ENCODE measurements around the gene HYDIN.

HYDIN gene

DNA sequence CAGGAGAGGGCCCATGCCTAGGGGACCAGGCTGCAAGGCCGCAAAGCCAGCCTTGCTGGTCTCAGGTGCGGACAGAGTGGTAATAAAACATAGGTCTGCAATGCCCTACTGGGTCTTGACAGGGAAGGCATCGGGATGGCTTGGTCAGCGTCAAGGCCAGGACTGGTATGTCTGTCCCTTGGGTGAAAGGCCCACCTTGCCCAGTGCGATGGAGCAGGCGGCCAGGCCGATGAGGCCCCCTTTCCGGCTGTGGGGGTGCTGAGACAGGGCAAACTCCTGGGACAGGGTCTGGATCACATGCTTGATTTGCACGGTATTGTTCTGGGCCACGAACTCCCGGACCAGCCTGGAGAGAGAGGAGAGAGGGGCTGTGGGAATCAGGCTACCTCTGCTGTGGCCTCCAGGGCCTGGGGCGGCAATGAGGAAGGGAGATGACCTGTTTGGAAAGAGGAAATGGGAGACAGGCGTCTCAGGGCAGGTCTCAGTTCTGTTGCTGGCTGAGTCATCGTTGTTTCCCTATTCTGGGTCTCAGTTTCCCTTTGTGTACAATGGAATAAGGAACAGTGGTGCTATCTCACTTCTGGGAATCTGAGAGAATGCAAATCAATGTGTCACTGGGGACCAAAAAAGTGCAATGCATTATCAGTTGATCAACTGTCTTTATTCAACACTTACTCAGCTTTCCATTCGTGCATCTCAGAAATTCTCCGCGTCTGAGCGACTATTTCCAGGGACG lies 444.3 kb downstream of the HYDIN start:
- Histone ChIP-seq H3K79me2 (peaks cover 8% of the 10 kb centered on the region), H3K4me2 (ENCODE audit: low read length) (no peak overlapping the region), H2AFZ (peak overlapping the region; percentile 34), H3K36me3 (ENCODE audit: control insufficient read depth, insufficient read depth, low read length) (no peaks in the 10 kb centered on the region), H3K4me3 (ENCODE audit: low read depth, low read length) (no peak overlapping the region), H3K27me3 (ENCODE audit: control insufficient read depth, insufficient read depth, low read length) (no peaks in the 10 kb centered on the region), H3K27ac (peak overlapping the region; percentile 59), H3K9ac (no peak overlapping the region), H3K4me1 (peaks cover 28% of the 10 kb centered on the region), H3K9me3 (ENCODE audit: control insufficient read depth, low read length) (no peaks in the 10 kb centered on the region)
- TF ChIP-seq, protein P1, sequence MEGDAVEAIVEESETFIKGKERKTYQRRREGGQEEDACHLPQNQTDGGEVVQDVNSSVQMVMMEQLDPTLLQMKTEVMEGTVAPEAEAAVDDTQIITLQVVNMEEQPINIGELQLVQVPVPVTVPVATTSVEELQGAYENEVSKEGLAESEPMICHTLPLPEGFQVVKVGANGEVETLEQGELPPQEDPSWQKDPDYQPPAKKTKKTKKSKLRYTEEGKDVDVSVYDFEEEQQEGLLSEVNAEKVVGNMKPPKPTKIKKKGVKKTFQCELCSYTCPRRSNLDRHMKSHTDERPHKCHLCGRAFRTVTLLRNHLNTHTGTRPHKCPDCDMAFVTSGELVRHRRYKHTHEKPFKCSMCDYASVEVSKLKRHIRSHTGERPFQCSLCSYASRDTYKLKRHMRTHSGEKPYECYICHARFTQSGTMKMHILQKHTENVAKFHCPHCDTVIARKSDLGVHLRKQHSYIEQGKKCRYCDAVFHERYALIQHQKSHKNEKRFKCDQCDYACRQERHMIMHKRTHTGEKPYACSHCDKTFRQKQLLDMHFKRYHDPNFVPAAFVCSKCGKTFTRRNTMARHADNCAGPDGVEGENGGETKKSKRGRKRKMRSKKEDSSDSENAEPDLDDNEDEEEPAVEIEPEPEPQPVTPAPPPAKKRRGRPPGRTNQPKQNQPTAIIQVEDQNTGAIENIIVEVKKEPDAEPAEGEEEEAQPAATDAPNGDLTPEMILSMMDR (IDR thresholded peaks at IDR 0.05), result no peak

DNA sequence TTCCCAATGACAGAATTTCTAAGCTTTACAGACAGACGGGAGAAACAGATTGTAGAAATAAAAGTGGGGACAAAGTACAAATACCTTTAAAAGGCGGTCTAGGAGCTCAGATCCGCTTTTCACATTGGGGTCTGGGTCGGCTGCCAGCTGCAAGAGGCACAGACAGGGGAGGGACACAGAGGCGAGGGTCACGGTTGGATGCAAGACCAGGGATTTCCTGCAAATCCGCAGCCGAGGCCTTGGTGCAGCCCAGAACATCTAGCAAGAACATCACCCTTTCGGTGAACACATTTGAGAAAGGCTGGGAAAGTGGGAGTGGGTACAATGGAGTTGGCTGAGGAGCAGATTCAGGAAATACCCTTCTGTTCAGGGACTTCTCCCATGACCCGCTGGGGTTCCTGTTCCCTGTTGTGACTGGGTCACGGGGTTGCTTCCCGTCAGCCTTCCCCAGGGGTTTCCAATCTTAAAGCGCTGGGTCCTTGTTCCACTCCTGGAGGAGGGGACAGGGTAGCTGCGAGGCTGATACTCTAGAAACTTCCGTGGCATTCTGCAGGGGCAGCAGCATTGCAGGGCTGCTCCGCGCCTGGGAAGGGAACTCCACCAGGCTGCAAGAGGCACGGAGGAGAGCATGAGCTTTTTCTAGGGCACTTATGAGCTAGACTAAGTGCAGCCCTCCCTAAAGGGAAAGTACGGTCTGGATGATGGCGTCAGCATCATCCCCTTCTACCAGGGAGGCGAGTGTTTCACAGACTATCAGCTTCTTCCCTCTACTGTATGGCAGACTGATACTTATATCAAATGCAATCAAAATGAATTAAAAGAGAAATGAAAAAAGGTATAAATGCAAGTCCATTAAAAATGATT lies 445.6 kb downstream of the HYDIN start:
- Histone ChIP-seq H3K36me3 (ENCODE audit: control insufficient read depth, insufficient read depth, low read length) (no peaks in the 10 kb centered on the region), H3K27ac (no peak overlapping the region)

DNA sequence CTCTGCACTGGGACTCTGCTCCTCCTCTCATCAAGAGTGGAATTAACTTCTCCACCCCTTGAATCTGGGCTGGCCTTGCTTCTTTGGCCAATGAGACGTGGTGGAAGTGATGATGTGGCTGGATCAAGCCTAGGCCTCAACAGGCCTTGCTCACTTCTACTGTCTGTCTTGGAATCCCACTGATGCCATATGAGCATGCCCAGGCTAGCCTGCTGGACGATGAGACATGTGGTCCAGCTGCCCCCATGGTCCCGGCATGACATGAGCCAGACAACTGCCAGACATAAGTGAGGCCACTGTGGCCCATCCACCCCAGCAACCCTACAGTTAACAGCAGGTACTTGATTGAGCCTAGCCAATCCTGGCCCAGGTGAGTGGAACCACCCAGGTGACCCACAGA lies 448.3 kb downstream of the HYDIN start:
- peaks cover 6% of the 10 kb centered on the region for H3K79me2 ChIP-seq
- no peaks in the 10 kb centered on the region for H3K36me3 ChIP-seq (ENCODE audit: control insufficient read depth, insufficient read depth, low read length)
- no peak overlapping the region for H3K4me2 ChIP-seq (ENCODE audit: low read length)
- H3K9me3 ChIP-seq (ENCODE audit: control insufficient read depth, low read length), result no peaks in the 10 kb centered on the region
- H3K4me3 ChIP-seq (ENCODE audit: low read depth, low read length), result no peak overlapping the region
- H3K27me3 ChIP-seq (ENCODE audit: control insufficient read depth, insufficient read depth, low read length), result no peaks in the 10 kb centered on the region
- H3K9ac ChIP-seq, result no peak overlapping the region
- no peak overlapping the region for H3K27ac ChIP-seq
- H3K4me1 ChIP-seq, result peaks cover 18% of the 10 kb centered on the region
- H2AFZ ChIP-seq, result no peak overlapping the region
- TF ChIP-seq, protein P1 (IDR thresholded peaks at IDR 0.05), result no peak

More for the DNA sequence above, 445.6 kb downstream of the HYDIN start:
- Histone ChIP-seq H3K4me3 (ENCODE audit: low read depth, low read length) (no peak overlapping the region), H3K9ac (no peak overlapping the region), H3K9me3 (ENCODE audit: control insufficient read depth, low read length) (no peaks in the 10 kb centered on the region), H3K4me1 (peaks cover 28% of the 10 kb centered on the region), H3K79me2 (peaks cover 6% of the 10 kb centered on the region), H3K27me3 (ENCODE audit: control insufficient read depth, insufficient read depth, low read length) (no peaks in the 10 kb centered on the region), H2AFZ (no peak overlapping the region), H3K4me2 (ENCODE audit: low read length) (no peak overlapping the region)
- TF ChIP-seq, protein P1 (IDR thresholded peaks at IDR 0.05), result no peak

DNA sequence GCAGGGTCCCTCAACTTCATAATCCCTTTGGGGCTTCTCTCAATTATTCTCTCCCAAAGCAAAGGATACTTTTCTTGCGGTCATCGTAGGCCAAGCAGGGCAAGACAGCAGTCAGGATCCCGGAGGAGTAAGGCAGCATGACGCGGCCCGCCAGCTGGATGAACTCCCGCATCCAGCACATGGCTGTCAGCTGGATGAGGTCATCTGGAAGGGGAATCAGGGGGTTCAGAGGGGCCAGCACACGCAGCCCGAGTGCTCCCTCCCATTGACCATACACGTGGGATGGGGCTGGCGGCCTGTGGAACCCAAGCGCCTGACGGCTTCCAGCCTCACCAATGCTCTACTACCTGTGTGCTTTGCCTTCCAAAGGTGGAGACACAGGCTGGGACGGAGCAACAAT lies 448.7 kb downstream of the HYDIN start:
- no peaks in the 10 kb centered on the region for H3K9me3 ChIP-seq (ENCODE audit: control insufficient read depth, low read length)
- no peak overlapping the region for H3K4me2 ChIP-seq (ENCODE audit: low read length)
- H3K9ac ChIP-seq, result no peak overlapping the region
- H2AFZ ChIP-seq, result no peak overlapping the region
- no peaks in the 10 kb centered on the region for H3K27me3 ChIP-seq (ENCODE audit: control insufficient read depth, insufficient read depth, low read length)
- no peak overlapping the region for H3K4me3 ChIP-seq (ENCODE audit: low read depth, low read length)
- peaks cover 14% of the 10 kb centered on the region for H3K4me1 ChIP-seq
- peaks cover 6% of the 10 kb centered on the region for H3K79me2 ChIP-seq
- no peak overlapping the region for H3K27ac ChIP-seq
- TF ChIP-seq, protein P1 (IDR thresholded peaks at IDR 0.05), result no peak
- no peaks in the 10 kb centered on the region for H3K36me3 ChIP-seq (ENCODE audit: control insufficient read depth, insufficient read depth, low read length)

All from parathyroid adenoma (tissue), 2 donors.